Lung microvascular endothelial cell (primary cell): Measurements from ENCODE around the gene SUSD3. TPM values are rescaled to one million over a fixed set of nuclear protein-coding genes. Genes with fewer than 3 reads are reported as not detected.
"Not testable (repeated sequence)": the region's sequence is repeated elsewhere in the genome, so short reads cannot be mapped to it uniquely, and the experiment has no call there.

Experiments
- DNase-seq, 2 donors: peaks; one replicate each; pipeline versions ENCODE4 v3.0.0 to v3.0.0-alpha.2; 2010; ENCODE audit warnings: low read depth in 2 of 2
- total RNA-seq: library from RNA; depleted of rRNA; stranded (reverse); fragments of >200 nt; gene quantifications from 2 replicates; pipeline ENCODE4 v1.2.1, GENCODE V29; 2014

The SUSD3 gene
- total RNA-seq, 1 donor from 2014 or later = not detected

- no peak for DNase-seq
These were observed 51.9 kb downstream of the SUSD3 start for GRCh38 chr9:93110311-93110855.

- DNase-seq = no peak
These were observed 52.5 kb downstream of the SUSD3 start for GRCh38 chr9:93111001-93111370.

- no peak for DNase-seq
These were observed 53.0 kb downstream of the SUSD3 start for GRCh38 chr9:93111371-93112115.

- DNase-seq = no peak
These were observed 53.8 kb downstream of the SUSD3 start for GRCh38 chr9:93112116-93112863.

- no peak for DNase-seq
These were observed 54.4 kb downstream of the SUSD3 start for GRCh38 chr9:93112864-93113389.

- DNase-seq = no peak
These were observed 55.9 kb downstream of the SUSD3 start for GRCh38 chr9:93114169-93114983.

- no peak for DNase-seq
These were observed 56.5 kb downstream of the SUSD3 start for GRCh38 chr9:93114984-93115335.

GRCh38 chr9:93115486-93116071 lies 57.1 kb downstream of the SUSD3 start:
- DNase-seq = no peak

- peak; percentile 41 to 62 for DNase-seq
These were observed 57.8 kb downstream of the SUSD3 start for GRCh38 chr9:93116072-93116961.

GRCh38 chr9:93117521-93117920 lies 59.0 kb downstream of the SUSD3 start:
- not testable (repeated sequence) for DNase-seq

GRCh38 chr9:93117924-93118862 lies 59.7 kb downstream of the SUSD3 start:
- no peak for DNase-seq

- DNase-seq = no peak
These were observed 60.6 kb downstream of the SUSD3 start for GRCh38 chr9:93118863-93119702.

GRCh38 chr9:93119703-93119952 lies 61.1 kb downstream of the SUSD3 start:
- DNase-seq = no peak

GRCh38 chr9:93119953-93120845 lies 61.7 kb downstream of the SUSD3 start:
- DNase-seq = peak; percentile 90 to 92

- no peak for DNase-seq
These were observed 62.4 kb downstream of the SUSD3 start for GRCh38 chr9:93120846-93121315.

GRCh38 chr9:93121316-93122241 lies 63.1 kb downstream of the SUSD3 start:
- no peak for DNase-seq
